Activated CD4-positive, alpha-beta T cell treated with anti-CD3 and anti-CD28 coated beads for 36 hours (primary cell): Measurements from ENCODE around the gene ANKRD23. TPM values are rescaled to one million over a fixed set of nuclear protein-coding genes. Genes with fewer than 3 reads are reported as not detected.
A peak's percentile ranks its signal among the peaks of the same experiment; 100 is the strongest.
"Not testable (repeated sequence)": the region's sequence is repeated elsewhere in the genome, so short reads cannot be mapped to it uniquely, and the experiment has no call there.

Experiments used
- ATAC-seq: fragments of 200-7000 bp; cut with Tn5 transposase; one replicate; pipeline ENCODE4 v1.10.0; 2021; ENCODE audit warnings: mild to moderate bottlenecking, moderate library complexity
- CTCF ChIA-PET: fragments of 350-600 bp; sonication (Branson Sonifier 250); formaldehyde crosslinking; loops from one replicate; lab custom pipeline; 2021; ENCODE audit warnings: antibody characterized with exemption; lab: Charles Lee
- POLR2A ChIA-PET: fragments of 350-600 bp; sonication (Branson Sonifier 250); formaldehyde crosslinking; loops from one replicate; lab custom pipeline; 2021; ENCODE audit warnings: antibody characterized with exemption, inconsistent platforms; lab: Charles Lee
- DNase-seq: peaks from one replicate; pipeline ENCODE4 v3.0.0-alpha.2; 2020
- H3K27ac Mint-ChIP-seq: one replicate; pipeline ENCODE4 v1.8.0; 2021; ENCODE audit warnings: mixed read lengths
- H3K27me3 Mint-ChIP-seq: one replicate; pipeline ENCODE4 v1.8.0; 2021; ENCODE audit warnings: mixed read lengths
- H3K36me3 Mint-ChIP-seq: one replicate; pipeline ENCODE4 v1.8.0; 2021; ENCODE audit warnings: low read depth, mixed read lengths
- H3K4me1 Mint-ChIP-seq: one replicate; pipeline ENCODE4 v1.8.0; 2021; ENCODE audit warnings: mixed read lengths
- H3K4me3 Mint-ChIP-seq: one replicate; pipeline ENCODE4 v1.8.0; 2021; ENCODE audit warnings: mild to moderate bottlenecking, moderate library complexity, mixed read lengths
- H3K9me3 Mint-ChIP-seq: one replicate; pipeline ENCODE4 v1.8.0; 2021; ENCODE audit warnings: low read depth, mixed read lengths
- intact Hi-C, 2 experiments: fragments of 100-400 bp; cut with DNase I in 1 of 2; cut with micrococcal nuclease in 1 of 2; formaldehyde crosslinking; loops; one replicate each; pipeline versions ENCODE4 v1.14.2 to v1.15.1; 2022 to 2024; cut with DNase I, micrococcal nuclease
- total RNA-seq, 2 experiments: library from RNA; stranded (reverse); gene quantifications; one replicate each; pipeline ENCODE4 v1.2.3, GENCODE V29; 2021

Gene ANKRD23
- total RNA-seq, 2 experiments from 2014 or later: 5.1 to 5.3 TPM

- no peak for DNase-seq
- H3K4me3 Mint-ChIP-seq: no peak overlapping the region
These were observed 31.9 kb downstream of the ANKRD23 start for GRCh38 chr2:96811917-96812316.

GRCh38 chr2:96810783-96811192, 33.0 kb downstream of the ANKRD23 start:
- intact Hi-C loops: no loop called here
- ATAC-seq: no peak
- Mint-ChIP-seq H3K4me3 (no peak overlapping the region), H3K27me3 (no peaks in the 10 kb centered on the region), H3K9me3 (no peaks in the 10 kb centered on the region), H3K36me3 (peaks cover 5% of the 10 kb centered on the region), H3K27ac (no peak overlapping the region), H3K4me1 (peaks cover 20% of the 10 kb centered on the region)
- ChIA-PET POLR2A (no interaction called here), CTCF (interaction anchor here (0.5 to 0.7 kb wide), 2 partner anchors 48 to 193 kb away, joined by 3 read pairs; no protein-coding TSS in a partner anchor)
- DNase-seq: no peak

More at GRCh38 chr2:96811917-96812316, 31.9 kb downstream of the ANKRD23 start:
- H3K27me3 Mint-ChIP-seq: no peaks in the 10 kb centered on the region
- ChIA-PET CTCF (interaction anchor here (2.1 kb wide), 1 partner anchor 9 kb away, joined by 5 read pairs; no protein-coding TSS in a partner anchor), POLR2A (no interaction called here)
- intact Hi-C loops: no loop called here
- H3K9me3 Mint-ChIP-seq: no peaks in the 10 kb centered on the region
- H3K36me3 Mint-ChIP-seq: peaks cover 4% of the 10 kb centered on the region
- H3K4me1 Mint-ChIP-seq: peaks cover 11% of the 10 kb centered on the region
- no peak for ATAC-seq
- H3K27ac Mint-ChIP-seq: no peak overlapping the region

GRCh38 chr2:96809951-96810782, 33.7 kb downstream of the ANKRD23 start:
- ChIA-PET CTCF (interaction anchor here (0.5 to 1.1 kb wide), 3 partner anchors 9 to 192 kb away, joined by 3 read pairs; no protein-coding TSS in a partner anchor), POLR2A (no interaction called here)
- Mint-ChIP-seq H3K4me3 (no peak overlapping the region), H3K4me1 (peaks cover 17% of the 10 kb centered on the region), H3K27me3 (no peaks in the 10 kb centered on the region), H3K36me3 (peaks cover 5% of the 10 kb centered on the region), H3K9me3 (no peaks in the 10 kb centered on the region), H3K27ac (no peak overlapping the region)
- intact Hi-C loops: no loop called here
- no peak for DNase-seq
- ATAC-seq: no peak

GRCh38 chr2:96809216-96809882, 34.5 kb downstream of the ANKRD23 start:
- POLR2A ChIA-PET: no interaction called here
- intact Hi-C loops: no loop called here
- CTCF ChIA-PET: interaction anchor here (1.1 kb wide), 1 partner anchor 8 kb away, joined by 3 read pairs; no protein-coding TSS in a partner anchor
- H3K9me3 Mint-ChIP-seq: no peaks in the 10 kb centered on the region
- H3K4me3 Mint-ChIP-seq: no peak overlapping the region
- H3K36me3 Mint-ChIP-seq: peaks cover 5% of the 10 kb centered on the region
- H3K27ac Mint-ChIP-seq: no peak overlapping the region
- no peak for ATAC-seq
- H3K4me1 Mint-ChIP-seq: peaks cover 13% of the 10 kb centered on the region
- DNase-seq: no peak
- no peaks in the 10 kb centered on the region for H3K27me3 Mint-ChIP-seq

GRCh38 chr2:96808176-96808837, 35.5 kb downstream of the ANKRD23 start:
- H3K9me3 Mint-ChIP-seq: no peaks in the 10 kb centered on the region
- no peak for ATAC-seq
- intact Hi-C loops: no loop called here
- no peak overlapping the region for H3K27ac Mint-ChIP-seq
- ChIA-PET CTCF (interaction anchor here (0.6 kb wide), 1 partner anchor 91 kb away, joined by 3 read pairs; no protein-coding TSS in a partner anchor), POLR2A (interaction anchor here (0.6 kb wide), 1 partner anchor 254 kb away, joined by 3 read pairs; no protein-coding TSS in a partner anchor)
- no peaks in the 10 kb centered on the region for H3K27me3 Mint-ChIP-seq
- peaks cover 13% of the 10 kb centered on the region for H3K4me1 Mint-ChIP-seq
- H3K4me3 Mint-ChIP-seq: no peak overlapping the region
- DNase-seq: no peak
- peaks cover 5% of the 10 kb centered on the region for H3K36me3 Mint-ChIP-seq

GRCh38 chr2:96807127-96807471, 36.7 kb downstream of the ANKRD23 start:
- Mint-ChIP-seq H3K36me3 (peaks cover 5% of the 10 kb centered on the region), H3K27me3 (no peaks in the 10 kb centered on the region), H3K4me1 (peaks cover 13% of the 10 kb centered on the region), H3K4me3 (no peak overlapping the region), H3K27ac (peak overlapping the region; percentile 64), H3K9me3 (no peaks in the 10 kb centered on the region)
- DNase-seq: no peak
- ChIA-PET CTCF (interaction anchor here (0.6 to 1.7 kb wide), 4 partner anchors 9 to 181 kb away, joined by 3 to 4 read pairs (median 3); partner anchors contain the start of gene CNNM3), POLR2A (no interaction called here)
- intact Hi-C loops: no loop called here
- no peak for ATAC-seq

GRCh38 chr2:96806468-96807126, 37.2 kb downstream of the ANKRD23 start:
- Mint-ChIP-seq H3K36me3 (peaks cover 5% of the 10 kb centered on the region), H3K4me3 (peak overlapping the region; percentile 6), H3K27ac (peak overlapping the region; percentile 64), H3K27me3 (no peaks in the 10 kb centered on the region), H3K4me1 (peaks cover 13% of the 10 kb centered on the region), H3K9me3 (no peaks in the 10 kb centered on the region)
- intact Hi-C loops: no loop called here
- ATAC-seq: peak; percentile 56
- CTCF ChIA-PET: interaction anchor here (0.8 to 1.7 kb wide), 4 partner anchors 9 to 62 kb away, joined by 3 to 5 read pairs (median 4); partner anchors contain the start of gene CNNM3
- peak; percentile 44 for DNase-seq
- POLR2A ChIA-PET: interaction anchor here (0.6 kb wide), 1 partner anchor 8 kb away, joined by 3 read pairs; no protein-coding TSS in a partner anchor

GRCh38 chr2:96805946-96806345, 37.9 kb downstream of the ANKRD23 start:
- H3K27ac Mint-ChIP-seq, H3K9me3 Mint-ChIP-seq, intact Hi-C loops, H3K36me3 Mint-ChIP-seq, H3K27me3 Mint-ChIP-seq, H3K4me3 Mint-ChIP-seq, ATAC-seq, DNase-seq: not testable (repeated sequence)
- CTCF ChIA-PET: interaction anchor here (0.8 kb wide), 2 partner anchors 28 to 45 kb away, joined by 4 to 5 read pairs; no protein-coding TSS in a partner anchor
- peaks cover 13% of the 10 kb centered on the region for H3K4me1 Mint-ChIP-seq
- POLR2A ChIA-PET: interaction anchor here (0.5 kb wide), 1 partner anchor 22 kb away, joined by 4 read pairs; no protein-coding TSS in a partner anchor

GRCh38 chr2:96804986-96805385, 38.8 kb downstream of the ANKRD23 start:
- no peaks in the 10 kb centered on the region for H3K27me3 Mint-ChIP-seq
- H3K9me3 Mint-ChIP-seq: no peaks in the 10 kb centered on the region
- peaks cover 13% of the 10 kb centered on the region for H3K4me1 Mint-ChIP-seq
- DNase-seq: no peak
- CTCF ChIA-PET: interaction anchor here (0.7 to 1.0 kb wide), 2 partner anchors 12 to 45 kb away, joined by 3 read pairs; partner anchors contain the start of gene CNNM4
- no peak overlapping the region for H3K27ac Mint-ChIP-seq
- intact Hi-C loops: loop anchor here in 1 of 2 experiments (5.0 kb wide), 1 partner anchor 43 kb away; the partner anchor contains the start of gene CNNM4
- no peak for ATAC-seq
- H3K4me3 Mint-ChIP-seq: no peak overlapping the region
- H3K36me3 Mint-ChIP-seq: peaks cover 4% of the 10 kb centered on the region
- POLR2A ChIA-PET: no interaction called here

- Mint-ChIP-seq H3K4me1 (peaks cover 11% of the 10 kb centered on the region), H3K4me3 (no peak overlapping the region), H3K27me3 (no peaks in the 10 kb centered on the region), H3K9me3 (no peaks in the 10 kb centered on the region), H3K27ac (no peak overlapping the region), H3K36me3 (peaks cover 1% of the 10 kb centered on the region)
- ChIA-PET CTCF (interaction anchor here (0.6 to 1.4 kb wide), 8 partner anchors 10 to 273 kb away, joined by 3 to 6 read pairs (median 4); partner anchors contain the start of gene CNNM3), POLR2A (interaction anchor here (0.6 kb wide), 1 partner anchor 12 kb away, joined by 3 read pairs; no protein-coding TSS in a partner anchor)
- DNase-seq (no peak), ATAC-seq (no peak)
- intact Hi-C loops: loop anchor here (2.0 to 5.0 kb wide), 4 partner anchors 14 to 40 kb away; partner anchors contain the start of genes CNNM3 (in 1 of the 2) and CNNM4 (in 1 of the 2)
These were observed 41.1 kb downstream of the ANKRD23 start for GRCh38 chr2:96802721-96803120.
